SJCRH30 (cell line): ENCODE measurements around the gene CIBAR2. TPM values are rescaled to one million over a fixed set of nuclear protein-coding genes. Genes with fewer than 3 reads are reported as not detected.
"Not testable (repeated sequence)": the region's sequence is repeated elsewhere in the genome, so short reads cannot be mapped to it uniquely, and the experiment has no call there.

ENCODE experiments used
- DNase-seq, 2 experiments: peaks; one replicate each; pipeline ENCODE4 v3.0.0-alpha.2; 2015 to 2020
- H3K27ac ChIP-seq: fragments of 250-450 bp; sonication (Bioruptor Pico); 2 replicates; pipeline ENCODE4 v1.5.1; 2020; ENCODE audit warnings: mild to moderate bottlenecking, moderate library complexity
- H3K27me3 ChIP-seq: fragments of 250-450 bp; sonication (Bioruptor Pico); 2 replicates; pipeline ENCODE4 v1.5.1; 2020; ENCODE audit warnings: mild to moderate bottlenecking, moderate library complexity
- H3K36me3 ChIP-seq: fragments of 250-450 bp; sonication (Bioruptor Pico); 2 replicates; pipeline ENCODE4 v1.5.1; 2020; ENCODE audit warnings: mild to moderate bottlenecking, moderate library complexity
- H3K4me1 ChIP-seq: fragments of 250-450 bp; sonication (Bioruptor Pico); 2 replicates; pipeline ENCODE4 v1.5.1; 2020; ENCODE audit warnings: mild to moderate bottlenecking, moderate library complexity
- H3K4me3 ChIP-seq: fragments of 250-450 bp; sonication (Bioruptor Pico); 2 replicates; pipeline ENCODE4 v1.5.1; 2020; ENCODE audit warnings: mild to moderate bottlenecking, moderate library complexity
- H3K9me3 ChIP-seq: fragments of 250-450 bp; sonication (Bioruptor Pico); replicated peaks from 2 replicates; pipeline ENCODE4 v1.5.1; 2020; ENCODE audit warnings: mild to moderate bottlenecking, moderate library complexity
- total RNA-seq: library from RNA; depleted of rRNA; stranded (reverse); fragments of >200 nt; shearing (Covaris generic); gene quantifications from 2 replicates; pipeline ENCODE4 v1.2.3, GENCODE V29; 2014

Gene CIBAR2
- total RNA-seq, 1 experiment from 2014 or later = 0.04 TPM

DNA sequence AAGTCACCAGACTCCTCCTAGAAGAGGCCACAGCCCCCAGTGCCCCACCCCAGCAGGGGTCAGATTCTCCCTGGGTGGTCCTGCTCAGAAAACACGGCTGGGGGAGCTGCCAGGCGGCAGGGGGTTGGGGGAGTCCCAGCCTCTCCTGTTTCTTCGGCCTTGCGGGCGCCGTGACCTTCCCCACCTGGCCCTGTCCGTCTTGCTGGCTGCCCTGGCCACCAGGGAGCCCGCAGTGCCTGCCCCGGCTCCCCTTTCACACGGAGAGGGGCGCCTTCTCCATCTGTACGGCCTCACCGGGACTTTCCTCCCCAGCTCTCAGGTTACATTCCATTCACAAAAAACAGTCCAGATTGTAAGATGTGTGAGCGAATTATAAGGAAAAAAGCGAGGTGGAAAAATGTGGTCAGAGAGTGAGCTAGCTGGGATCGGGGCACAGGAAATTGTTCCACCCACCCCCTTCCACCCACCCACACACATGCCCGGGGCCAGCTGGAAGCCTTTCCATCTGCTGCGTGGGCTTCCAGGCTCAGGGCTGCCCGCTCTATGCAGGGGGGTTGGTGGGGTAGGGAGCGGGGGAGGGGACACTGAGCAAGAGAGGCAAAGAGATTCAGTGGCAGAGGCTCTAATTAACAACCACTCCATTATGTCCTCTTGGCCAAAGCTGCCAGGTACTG lies 14.6 kb upstream of the CIBAR2 start:
- H3K4me3 ChIP-seq = no peak overlapping the region
- no peaks in the 10 kb centered on the region for H3K36me3 ChIP-seq
- peaks cover 54% of the 10 kb centered on the region for H3K4me1 ChIP-seq
- no peaks in the 10 kb centered on the region; the same call in 1 of the 2 replicates for H3K9me3 ChIP-seq
- peak; percentile 97 to 98 for DNase-seq
- H3K27ac ChIP-seq = peak overlapping the region; percentile 83
- H3K27me3 ChIP-seq = no peaks in the 10 kb centered on the region

DNA sequence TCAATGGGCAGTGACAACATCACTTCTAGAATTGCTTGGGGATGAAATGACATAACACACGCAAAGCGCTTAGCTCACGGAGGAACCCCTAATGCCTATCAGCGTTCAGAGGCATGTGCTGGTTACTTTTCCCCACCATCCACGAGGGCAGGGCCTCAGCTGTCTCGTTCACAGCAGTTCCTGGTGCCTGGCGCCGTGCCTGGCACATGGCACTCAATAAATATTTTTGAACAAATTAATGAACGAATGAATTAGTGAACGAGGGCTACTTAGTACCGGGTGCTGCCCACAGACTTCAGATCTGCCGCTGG lies 14.1 kb upstream of the CIBAR2 start:
- Histone ChIP-seq H3K36me3 (no peaks in the 10 kb centered on the region), H3K4me3 (no peak overlapping the region), H3K27ac (peak overlapping the region; percentile 83), H3K27me3 (no peaks in the 10 kb centered on the region), H3K4me1 (peaks cover 54% of the 10 kb centered on the region), H3K9me3 (no peaks in the 10 kb centered on the region; the same call in 1 of the 2 replicates)
- no peak for DNase-seq

DNA sequence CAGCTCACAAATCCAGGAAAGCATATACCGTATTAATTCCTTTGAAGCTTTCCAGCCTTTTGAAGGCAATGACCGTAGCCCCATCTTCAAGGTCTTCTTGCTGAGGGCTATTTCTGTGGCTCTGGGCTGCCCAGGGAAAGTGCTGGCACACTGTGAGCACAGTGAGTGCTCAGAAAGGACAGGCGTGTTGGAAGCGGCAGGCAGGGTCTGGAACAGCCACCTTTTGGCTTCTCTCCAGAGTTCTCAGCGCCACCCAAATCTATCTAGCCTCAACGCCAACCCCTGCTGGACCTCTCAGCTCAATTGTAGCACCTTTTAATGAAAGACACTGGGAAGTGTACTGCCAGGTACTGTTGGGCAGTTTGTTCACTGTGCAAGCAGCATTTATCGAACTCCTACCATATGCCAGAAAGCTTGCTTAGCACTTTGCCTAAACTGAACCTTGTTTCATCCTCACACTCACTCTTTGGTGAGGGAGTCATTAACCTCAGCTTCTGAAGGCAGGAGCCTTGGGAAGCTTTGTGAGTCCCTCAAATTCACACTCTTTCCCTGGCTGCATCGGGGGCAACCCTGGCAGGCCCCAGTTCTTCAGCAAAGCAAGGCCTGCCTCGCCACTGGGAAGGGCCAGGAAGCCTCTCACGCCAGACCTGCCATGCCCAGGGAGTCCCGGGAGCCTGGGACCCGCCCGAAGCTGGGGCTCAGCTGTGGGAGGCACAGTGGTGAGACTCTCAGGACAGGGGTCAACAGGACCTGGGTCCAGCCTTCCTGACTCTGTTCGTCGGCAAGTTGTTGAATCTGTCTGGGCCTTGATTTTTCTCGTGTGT lies 13.5 kb upstream of the CIBAR2 start:
- no peak for DNase-seq

DNA sequence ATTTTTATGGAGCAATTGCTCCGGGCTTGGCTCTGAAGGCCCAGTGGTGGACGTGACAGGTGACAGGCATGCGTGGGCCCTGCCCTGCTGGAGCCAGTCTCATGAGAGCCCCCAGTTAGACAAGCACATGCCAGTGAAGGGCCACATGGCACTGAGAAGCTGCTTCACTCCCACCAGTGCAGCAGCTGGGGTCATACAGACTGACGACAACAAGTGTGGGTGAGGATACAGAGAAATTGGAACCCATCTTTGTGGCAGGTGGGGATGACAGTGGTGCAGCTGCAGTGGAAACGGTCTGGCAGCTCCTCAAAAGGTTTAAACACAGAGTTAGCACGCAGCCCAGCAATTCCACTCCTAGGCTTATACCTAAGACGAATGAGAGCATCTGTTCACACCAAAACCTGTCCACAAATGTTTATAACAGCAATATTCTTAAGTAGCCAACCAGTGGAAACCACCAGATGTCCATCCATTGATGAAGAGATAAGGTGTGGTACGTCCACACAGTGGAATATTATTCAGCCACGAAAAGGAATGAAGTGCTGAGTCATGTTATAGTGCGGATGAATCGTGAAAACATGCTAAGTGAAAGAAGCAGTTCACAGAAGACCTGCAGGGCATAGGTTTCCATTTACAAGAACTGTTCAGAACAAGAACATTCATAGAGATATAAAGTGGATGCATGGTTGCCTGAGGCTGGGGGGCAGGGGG lies 12.5 kb upstream of the CIBAR2 start:
- H3K27me3 ChIP-seq = no peaks in the 10 kb centered on the region
- H3K9me3 ChIP-seq = no peaks in the 10 kb centered on the region; the same call in 1 of the 2 replicates
- H3K4me1 ChIP-seq = peaks cover 41% of the 10 kb centered on the region
- DNase-seq = peak; percentile 90 to 94
- H3K4me3 ChIP-seq = no peak overlapping the region
- H3K36me3 ChIP-seq = no peaks in the 10 kb centered on the region
- H3K27ac ChIP-seq = peak overlapping the region; percentile 97

More for the DNA sequence above, 13.5 kb upstream of the CIBAR2 start:
- H3K27me3 ChIP-seq = no peaks in the 10 kb centered on the region
- no peak overlapping the region for H3K4me3 ChIP-seq
- peaks cover 50% of the 10 kb centered on the region for H3K4me1 ChIP-seq
- H3K9me3 ChIP-seq = no peaks in the 10 kb centered on the region; the same call in 1 of the 2 replicates
- no peaks in the 10 kb centered on the region for H3K36me3 ChIP-seq
- peak overlapping the region; percentile 83 for H3K27ac ChIP-seq

- H3K36me3 ChIP-seq = no peaks in the 10 kb centered on the region
- peak overlapping the region; percentile 33 for H3K4me3 ChIP-seq
- H3K4me1 ChIP-seq = peaks cover 35% of the 10 kb centered on the region
- peak; percentile 72 to 75 for DNase-seq
- no peaks in the 10 kb centered on the region; the same call in 1 of the 2 replicates for H3K9me3 ChIP-seq
- H3K27me3 ChIP-seq = no peaks in the 10 kb centered on the region
- H3K27ac ChIP-seq = peak overlapping the region; percentile 97
Observed at GRCh38 chr16:85123891-85124635, 11.8 kb upstream of the CIBAR2 start.

- H3K9me3 ChIP-seq, DNase-seq, H3K36me3 ChIP-seq, H3K27me3 ChIP-seq: not testable (repeated sequence)
- Histone ChIP-seq H3K27ac (peak overlapping the region; percentile 97), H3K4me1 (peaks cover 35% of the 10 kb centered on the region), H3K4me3 (peak overlapping the region; percentile 33)
Observed at GRCh38 chr16:85123441-85123840, 11.2 kb upstream of the CIBAR2 start.

- no peak for DNase-seq
- H3K27ac ChIP-seq = no peak overlapping the region
- no peak overlapping the region for H3K4me3 ChIP-seq
- H3K9me3 ChIP-seq = no peaks in the 10 kb centered on the region
- no peaks in the 10 kb centered on the region for H3K36me3 ChIP-seq
- H3K4me1 ChIP-seq = peaks cover 17% of the 10 kb centered on the region
- no peaks in the 10 kb centered on the region for H3K27me3 ChIP-seq
Observed at GRCh38 chr16:85120006-85120340, 7.7 kb upstream of the CIBAR2 start.

DNA sequence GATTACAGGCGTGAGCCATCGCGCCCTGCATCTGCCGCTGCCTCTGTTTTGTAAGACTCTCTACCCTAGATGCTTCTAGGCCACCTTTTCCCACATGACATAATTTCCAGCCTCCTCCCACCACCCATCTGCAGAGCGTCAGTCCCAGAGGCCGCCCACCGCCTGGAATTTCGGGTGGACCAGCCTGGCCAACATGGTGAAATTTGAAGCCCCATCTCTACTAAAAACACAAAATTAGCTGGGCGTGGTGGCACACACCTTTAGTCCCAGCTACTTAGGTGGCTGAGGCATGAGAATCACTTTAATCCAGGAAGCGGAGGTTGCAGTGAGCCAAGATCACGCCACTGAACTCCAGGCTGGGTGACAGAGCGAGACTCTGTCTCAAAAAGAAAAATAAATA lies 5.1 kb upstream of the CIBAR2 start:
- Histone ChIP-seq H3K36me3 (no peaks in the 10 kb centered on the region), H3K4me3 (no peak overlapping the region), H3K27ac (no peak overlapping the region), H3K27me3 (no peaks in the 10 kb centered on the region), H3K9me3 (no peaks in the 10 kb centered on the region), H3K4me1 (peaks cover 2% of the 10 kb centered on the region; the same call in 1 of the 2 replicates)
- no peak for DNase-seq

GRCh38 chr16:85114909-85115567 lies 2.8 kb upstream of the CIBAR2 start:
- H3K9me3 ChIP-seq = no peaks in the 10 kb centered on the region
- H3K27me3 ChIP-seq = no peaks in the 10 kb centered on the region
- H3K4me1 ChIP-seq = peaks cover 2% of the 10 kb centered on the region; the same call in 1 of the 2 replicates
- H3K4me3 ChIP-seq = no peak overlapping the region
- H3K27ac ChIP-seq = no peak overlapping the region
- DNase-seq = peak; percentile 83 to 86
- H3K36me3 ChIP-seq = no peaks in the 10 kb centered on the region

DNA sequence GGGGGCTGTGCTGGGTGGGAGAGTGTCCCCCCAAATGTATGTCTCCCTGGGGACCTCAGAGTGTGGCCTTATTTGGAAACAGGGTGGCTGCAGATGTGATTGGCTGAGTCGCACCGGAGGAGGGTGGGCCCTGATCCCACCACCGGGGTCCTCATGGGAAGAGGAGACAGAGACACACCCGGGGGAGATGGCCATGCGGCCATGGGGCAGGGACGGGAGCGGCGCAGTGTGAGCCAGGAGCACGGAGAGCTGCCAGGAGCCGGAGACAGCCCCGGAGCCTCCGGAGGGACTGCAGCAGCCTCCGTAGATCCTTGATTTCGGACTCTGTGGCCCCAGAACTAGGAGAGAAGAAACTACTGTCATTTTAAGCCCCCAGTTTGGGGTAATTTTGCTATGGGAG lies 1.6 kb upstream of the CIBAR2 start:
- no peak overlapping the region; the same call in 1 of the 2 replicates for H3K4me3 ChIP-seq
- H3K9me3 ChIP-seq = no peaks in the 10 kb centered on the region
- no peak for DNase-seq

GRCh38 chr16:85113168-85113733 lies 979 bp upstream of the CIBAR2 start:
- Histone ChIP-seq H3K4me3 (no peak overlapping the region; the same call in 1 of the 2 replicates), H3K9me3 (no peaks in the 10 kb centered on the region), H3K27me3 (no peaks in the 10 kb centered on the region), H3K27ac (no peak overlapping the region), H3K4me1 (peaks cover 2% of the 10 kb centered on the region; the same call in 1 of the 2 replicates), H3K36me3 (no peaks in the 10 kb centered on the region)
- no peak for DNase-seq

More for the DNA sequence above, 1.6 kb upstream of the CIBAR2 start:
- H3K36me3 ChIP-seq = no peaks in the 10 kb centered on the region
- no peak overlapping the region for H3K27ac ChIP-seq
- H3K4me1 ChIP-seq = peaks cover 2% of the 10 kb centered on the region; the same call in 1 of the 2 replicates
- no peaks in the 10 kb centered on the region for H3K27me3 ChIP-seq

DNA sequence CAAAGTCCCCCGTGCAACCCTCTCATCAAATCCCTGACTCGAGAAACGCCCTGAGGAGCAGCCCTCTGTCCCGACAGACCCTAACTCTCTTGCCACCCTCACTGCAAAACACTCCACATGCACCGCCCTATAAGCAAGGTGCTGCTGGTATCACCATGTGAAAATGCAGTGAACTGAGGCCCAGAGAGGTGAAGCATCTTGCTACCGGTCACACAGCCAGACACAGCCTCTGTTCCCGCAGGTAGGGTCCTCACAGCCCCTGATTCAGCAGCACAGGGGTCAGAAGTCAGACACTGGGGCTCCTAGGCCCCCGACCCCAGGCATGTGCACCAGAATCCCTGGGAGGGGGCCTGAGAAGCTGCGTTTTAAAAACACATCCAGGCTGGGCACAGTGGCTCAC lies 1.1 kb downstream of the CIBAR2 start:
- no peaks in the 10 kb centered on the region for H3K27me3 ChIP-seq
- no peak overlapping the region for H3K27ac ChIP-seq
- H3K36me3 ChIP-seq = no peaks in the 10 kb centered on the region
- no peaks in the 10 kb centered on the region for H3K9me3 ChIP-seq
- no peaks in the 10 kb centered on the region; the same call in 1 of the 2 replicates for H3K4me1 ChIP-seq
- no peak for DNase-seq
- H3K4me3 ChIP-seq = no peak overlapping the region

GRCh38 chr16:85110105-85110504 lies 2.2 kb downstream of the CIBAR2 start:
- no peak for DNase-seq
- H3K9me3 ChIP-seq = no peaks in the 10 kb centered on the region
- H3K4me1 ChIP-seq = peaks cover 8% of the 10 kb centered on the region
- no peak overlapping the region for H3K27ac ChIP-seq
- no peak overlapping the region for H3K4me3 ChIP-seq
- H3K27me3 ChIP-seq = no peaks in the 10 kb centered on the region
- H3K36me3 ChIP-seq = no peaks in the 10 kb centered on the region

GRCh38 chr16:85107532-85107931 lies 4.7 kb downstream of the CIBAR2 start:
- Histone ChIP-seq H3K9me3 (no peaks in the 10 kb centered on the region), H3K27me3 (no peaks in the 10 kb centered on the region), H3K4me1 (peaks cover 30% of the 10 kb centered on the region), H3K4me3 (no peak overlapping the region), H3K36me3 (no peaks in the 10 kb centered on the region), H3K27ac (no peak overlapping the region)
- DNase-seq = no peak
